GM04504 (cell line): ENCODE results near the gene LIMA1.
"Not testable (repeated sequence)": the region's sequence is repeated elsewhere in the genome, so short reads cannot be mapped to it uniquely, and the experiment has no call there.

Experiments used
- DNase-seq: peaks from one replicate; pipeline ENCODE4 v3.0.0-alpha.2; 2012; ENCODE audit warnings: low read depth

LIMA1 gene

DNA sequence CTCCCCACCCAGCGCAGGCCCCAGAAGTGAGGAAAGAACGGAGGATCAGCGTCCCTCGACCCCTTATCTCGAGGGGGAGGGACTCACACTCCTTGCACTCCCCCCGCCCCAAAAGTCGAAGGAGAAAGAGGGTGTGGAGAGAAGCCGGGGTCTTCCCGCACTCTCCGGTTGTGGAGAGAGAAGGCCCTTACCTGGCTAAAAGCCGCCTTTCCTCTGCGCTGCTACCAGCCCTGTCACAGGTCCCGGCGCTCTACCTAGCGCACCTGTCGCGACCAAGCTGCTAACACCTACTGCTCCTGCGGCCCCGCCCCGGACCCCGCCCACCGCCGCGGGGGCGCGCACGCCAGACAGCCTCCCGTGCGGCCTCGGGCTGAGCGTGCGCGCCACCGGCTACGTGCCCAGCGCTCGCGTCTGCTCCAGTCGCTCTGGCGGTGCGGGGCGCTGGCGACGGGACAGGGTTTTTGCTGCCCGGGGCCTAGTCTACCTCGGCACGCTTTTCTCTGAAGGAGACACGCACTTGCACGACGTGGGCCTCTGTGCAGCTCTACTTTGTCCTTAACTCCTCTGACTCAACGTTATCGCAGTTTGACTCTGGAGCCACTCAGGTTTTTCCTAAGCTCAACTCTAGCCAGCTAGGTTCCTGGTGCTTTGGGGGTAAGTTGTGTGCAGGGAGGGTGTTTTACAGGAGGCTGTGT is at the start of gene LIMA1:
LIMA1 (minus strand) TSS at position 292 of the 695 bp plus-strand sequence. CDS start 34,769 bp downstream, outside the sequence.
- peak; percentile 66 for DNase-seq

DNA sequence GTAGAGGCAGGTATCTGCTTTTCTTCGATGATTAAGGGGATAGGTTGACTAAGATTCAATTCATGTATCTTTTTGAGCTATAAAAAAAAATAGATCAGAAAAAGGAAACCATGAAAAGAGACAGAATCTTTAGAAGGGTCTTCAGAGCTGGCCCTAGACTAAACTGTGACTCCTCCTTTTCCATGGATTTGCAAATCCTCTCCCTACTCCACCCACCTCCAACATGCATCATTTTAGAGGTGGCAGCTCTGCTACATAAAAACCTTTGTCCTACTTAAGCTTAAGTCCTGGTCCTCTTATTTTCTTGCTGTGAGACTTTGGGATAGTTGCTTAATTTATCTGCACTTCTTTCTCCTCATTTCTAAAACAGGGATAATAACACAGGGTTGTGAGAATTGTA is 48.4 kb upstream of the LIMA1 start:
- no peak for DNase-seq

GRCh38 chr12:50328664-50329063 is 45.3 kb upstream of the LIMA1 start:
- not testable (repeated sequence) for DNase-seq

- peak; percentile 18 for DNase-seq
Measured at GRCh38 chr12:50326590-50327284, 43.4 kb upstream of the LIMA1 start.

GRCh38 chr12:50325890-50326391 is 42.6 kb upstream of the LIMA1 start:
- DNase-seq = no peak

DNA sequence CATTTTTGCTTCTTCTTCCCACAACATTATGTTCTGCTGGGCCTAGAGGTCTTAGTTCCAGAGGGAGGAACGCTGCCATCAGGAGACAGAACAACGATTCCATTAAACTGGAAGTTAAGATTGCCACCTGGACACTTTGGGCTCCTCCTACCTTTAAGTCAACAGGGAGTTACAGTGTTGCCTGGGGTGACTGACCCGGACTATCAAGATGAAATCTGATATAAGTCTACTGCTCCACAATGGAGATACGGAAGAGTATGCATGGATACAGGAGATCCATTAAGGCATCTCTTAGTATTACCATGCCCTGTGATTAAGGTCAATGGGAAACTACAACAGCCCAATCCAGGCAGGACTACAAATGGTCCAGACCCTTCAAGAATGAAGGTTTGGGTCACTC is 41.5 kb upstream of the LIMA1 start:
- not testable (repeated sequence) for DNase-seq

DNA sequence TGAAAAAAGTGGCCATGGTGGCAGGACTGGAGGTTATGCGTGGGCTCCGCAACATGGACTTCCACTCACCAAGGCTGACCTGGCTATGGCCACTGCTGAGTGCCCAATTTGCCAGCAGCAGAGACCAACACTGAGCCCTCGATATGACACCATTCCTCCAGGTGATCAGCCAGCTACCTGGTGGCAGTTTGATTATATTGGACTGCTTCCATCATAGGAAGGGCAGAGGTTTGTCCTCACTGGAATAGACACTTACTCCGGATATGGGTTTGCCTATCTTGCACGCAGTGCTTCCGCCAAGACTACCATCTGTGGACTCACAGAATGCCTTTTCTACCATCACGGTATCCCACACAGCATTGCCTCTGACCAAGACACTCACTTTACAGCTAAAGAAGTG is 40.8 kb upstream of the LIMA1 start:
- DNase-seq = not testable (repeated sequence)

DNA sequence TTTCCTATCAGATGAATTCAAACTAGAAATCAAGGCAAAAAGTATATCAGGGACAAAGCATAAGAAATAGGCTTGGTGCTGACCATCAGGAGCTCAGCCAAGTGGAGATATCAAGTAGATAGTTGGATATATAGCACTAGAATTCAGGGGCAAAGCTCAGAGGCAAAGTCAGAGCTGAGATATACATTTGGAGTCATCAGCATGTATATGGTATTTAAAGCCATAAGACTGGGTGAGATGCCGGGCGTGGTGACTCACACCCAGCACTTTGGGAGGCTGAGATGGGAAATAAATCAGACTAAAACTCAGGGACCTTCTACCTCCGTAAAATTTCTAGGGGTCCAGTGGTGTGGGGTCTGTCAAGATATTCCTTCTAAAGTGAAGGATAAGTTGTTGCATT is 38.9 kb upstream of the LIMA1 start:
- no peak for DNase-seq

DNA sequence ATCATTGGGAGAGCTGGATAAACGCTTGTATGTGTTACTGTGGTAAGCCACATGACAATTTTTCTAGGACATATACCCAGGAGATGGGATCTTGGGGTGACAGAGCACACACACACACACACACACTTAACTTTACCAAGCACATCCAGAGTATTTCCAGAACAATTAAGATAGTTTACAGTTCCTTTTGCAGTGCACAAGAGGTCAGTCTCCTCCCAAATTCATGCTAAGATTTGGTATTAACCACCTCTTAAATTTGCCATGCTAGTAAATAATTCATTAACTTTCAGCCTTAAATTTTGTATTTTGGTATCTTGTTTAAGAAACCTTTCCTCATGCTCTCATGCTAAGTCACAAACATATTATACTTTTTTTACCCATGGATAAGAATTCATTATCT is 33.9 kb upstream of the LIMA1 start:
- no peak for DNase-seq

GRCh38 chr12:50315803-50316202 is 32.5 kb upstream of the LIMA1 start:
- DNase-seq = no peak

DNA sequence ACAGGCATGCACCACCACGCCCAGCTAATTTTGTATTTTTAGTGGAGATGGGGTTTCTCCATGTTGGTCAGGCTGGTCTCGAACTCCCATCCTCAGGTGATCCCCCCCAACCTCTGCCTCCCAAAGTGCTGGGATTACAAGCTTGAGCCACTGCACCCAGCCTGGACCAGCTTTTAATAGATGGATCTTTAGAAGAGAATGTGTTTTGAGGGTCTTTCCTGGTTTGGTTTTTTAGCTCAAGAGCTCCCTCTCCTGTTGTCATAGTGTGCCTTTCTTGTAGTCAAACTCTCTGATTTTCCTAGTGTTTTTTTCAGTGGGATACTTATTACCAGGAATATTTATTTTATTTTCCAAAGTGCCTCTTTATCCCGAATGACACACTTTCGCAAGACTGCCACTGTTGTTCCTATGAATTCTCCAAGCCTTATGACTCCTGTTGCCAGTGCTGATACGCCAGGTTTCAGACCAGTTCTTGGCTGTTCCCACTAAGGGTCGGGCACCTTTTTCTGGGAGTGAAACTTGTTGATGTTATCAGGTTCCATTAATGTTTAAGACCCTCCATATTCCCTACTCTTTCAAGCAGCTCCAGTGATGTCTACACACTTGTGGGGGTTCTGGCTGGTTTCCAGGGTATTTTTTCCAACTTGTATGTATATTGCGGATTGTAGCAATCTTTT is 31.5 kb upstream of the LIMA1 start:
- peak; percentile 32 for DNase-seq

- DNase-seq = not testable (repeated sequence)
Measured at GRCh38 chr12:50313971-50314370, 30.7 kb upstream of the LIMA1 start.

DNA sequence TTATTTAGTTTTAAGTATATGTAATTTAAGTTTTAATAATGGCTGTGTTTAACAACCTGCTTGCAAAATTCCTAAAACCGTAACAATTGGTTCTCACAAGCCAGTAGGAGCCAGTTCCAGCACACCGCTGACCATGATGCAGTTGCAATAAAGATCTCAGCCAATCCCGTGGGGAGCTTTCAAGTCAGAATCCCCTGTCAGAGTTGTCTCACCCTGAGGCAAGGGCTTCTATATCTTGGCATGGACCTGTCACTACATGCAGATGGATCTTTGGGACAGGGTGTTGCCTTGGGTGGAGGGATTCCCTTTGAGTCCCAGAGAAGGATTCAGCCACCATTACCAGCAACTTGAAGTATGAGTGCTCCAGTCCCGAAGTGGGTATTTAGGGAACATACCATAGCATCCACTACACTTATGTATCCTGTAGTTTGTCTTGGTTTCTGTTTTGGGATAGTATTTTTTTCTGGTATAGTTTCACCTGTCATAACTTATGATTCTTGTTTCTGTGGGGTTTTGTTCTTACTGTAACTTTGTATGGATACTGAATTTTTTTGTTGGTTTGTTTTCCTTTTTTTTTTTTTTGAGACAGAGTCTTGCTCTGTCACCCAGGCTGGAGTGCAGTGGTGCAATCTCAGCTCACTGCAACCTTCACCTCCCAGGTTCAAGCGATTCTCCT is 30.1 kb upstream of the LIMA1 start:
- no peak for DNase-seq

GRCh38 chr12:50311858-50312609 is 28.7 kb upstream of the LIMA1 start:
- peak; percentile 30 for DNase-seq

- no peak for DNase-seq
Measured at GRCh38 chr12:50309950-50310349, 26.6 kb upstream of the LIMA1 start.

GRCh38 chr12:50302686-50303085 is 19.4 kb upstream of the LIMA1 start:
- peak; percentile 80 for DNase-seq

GRCh38 chr12:50297996-50298395 is 14.7 kb upstream of the LIMA1 start:
- no peak for DNase-seq

DNA sequence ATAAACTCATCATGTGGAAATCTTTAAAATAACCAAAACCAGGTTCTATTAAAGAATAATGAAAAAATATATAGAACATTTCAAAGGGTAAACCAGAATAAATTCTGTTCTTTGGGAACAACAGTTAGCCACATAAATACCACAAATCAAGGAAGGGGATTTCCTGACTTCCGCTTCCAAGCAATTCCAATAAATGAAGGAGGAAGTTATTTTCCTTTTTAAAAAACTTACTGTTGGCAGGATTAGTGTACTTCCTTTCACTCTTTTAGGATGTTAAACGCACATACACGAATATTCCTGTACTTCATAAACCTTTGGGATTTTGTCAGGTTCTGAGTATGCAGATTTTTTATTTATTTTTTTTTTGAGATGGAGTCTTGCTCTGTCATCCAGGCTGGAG is 13.7 kb upstream of the LIMA1 start:
- no peak for DNase-seq

- no peak for DNase-seq
Measured at GRCh38 chr12:50296554-50296953, 13.2 kb upstream of the LIMA1 start.

DNA sequence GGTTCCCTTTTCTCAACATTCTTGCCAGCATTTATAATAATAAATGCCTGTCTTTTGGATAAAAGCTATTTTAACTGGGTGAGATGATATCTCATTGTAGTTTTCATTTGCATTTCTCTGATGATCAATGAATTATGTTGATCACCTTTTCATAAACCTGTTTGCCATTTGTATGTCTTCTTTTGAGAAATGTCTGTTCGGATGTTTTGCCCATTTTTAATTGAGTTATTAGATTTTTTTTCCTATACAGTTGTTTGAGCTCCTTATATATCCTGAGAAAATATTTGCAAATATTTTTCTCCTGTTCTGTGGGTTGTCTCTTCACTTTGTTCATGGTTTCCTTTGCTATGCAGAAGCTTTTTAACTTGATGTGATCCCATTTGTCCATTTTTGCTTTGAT is 8.1 kb upstream of the LIMA1 start:
- DNase-seq = no peak

DNA sequence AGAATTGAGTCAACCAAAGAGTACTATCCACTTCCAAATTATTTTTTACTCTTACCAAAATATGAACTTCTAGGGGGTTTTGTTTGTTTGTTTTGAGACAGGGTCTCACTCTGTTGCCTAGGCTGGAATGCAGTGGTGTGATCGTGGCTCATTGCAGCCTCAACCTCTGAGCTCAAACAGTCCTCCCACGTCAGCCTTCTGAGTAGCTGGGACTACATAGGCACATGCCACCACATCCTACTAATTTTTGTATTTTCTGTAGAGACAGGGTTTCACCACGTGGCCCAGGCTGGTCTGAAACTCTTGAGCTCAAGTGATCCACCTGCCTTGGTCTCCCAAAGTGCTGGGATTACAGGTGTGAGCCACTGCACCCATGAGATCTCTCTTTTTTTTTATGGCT is 7.4 kb upstream of the LIMA1 start:
- DNase-seq = not testable (repeated sequence)

- DNase-seq = no peak
Measured at GRCh38 chr12:50287271-50287670, 4.0 kb upstream of the LIMA1 start.
